Measurements from ENCODE around the gene MYRIP.

DNA sequence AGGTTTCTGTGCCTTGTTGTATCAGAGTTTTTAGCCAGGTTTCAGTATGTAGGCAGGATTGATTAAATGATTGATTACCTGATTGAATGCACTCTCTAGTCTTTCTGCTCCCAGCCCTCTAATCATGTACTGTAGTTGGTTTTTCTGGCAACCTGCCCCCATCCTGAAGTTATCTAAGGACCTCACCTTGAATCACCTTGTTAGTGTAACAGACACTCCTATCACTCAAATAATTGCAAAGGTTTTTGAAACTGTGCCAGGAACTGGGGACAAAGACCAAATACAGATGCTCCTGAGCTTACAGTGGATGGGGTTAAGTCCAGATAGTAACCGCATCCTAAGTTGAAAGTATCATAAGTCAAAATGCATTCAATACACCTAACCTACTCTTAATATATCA, 358.5 kb downstream of the MYRIP start:
- TF ChIP-seq POLR2A (IDR thresholded peaks at IDR 0.05), result no peak
- TF ChIP-seq, protein P1, sequence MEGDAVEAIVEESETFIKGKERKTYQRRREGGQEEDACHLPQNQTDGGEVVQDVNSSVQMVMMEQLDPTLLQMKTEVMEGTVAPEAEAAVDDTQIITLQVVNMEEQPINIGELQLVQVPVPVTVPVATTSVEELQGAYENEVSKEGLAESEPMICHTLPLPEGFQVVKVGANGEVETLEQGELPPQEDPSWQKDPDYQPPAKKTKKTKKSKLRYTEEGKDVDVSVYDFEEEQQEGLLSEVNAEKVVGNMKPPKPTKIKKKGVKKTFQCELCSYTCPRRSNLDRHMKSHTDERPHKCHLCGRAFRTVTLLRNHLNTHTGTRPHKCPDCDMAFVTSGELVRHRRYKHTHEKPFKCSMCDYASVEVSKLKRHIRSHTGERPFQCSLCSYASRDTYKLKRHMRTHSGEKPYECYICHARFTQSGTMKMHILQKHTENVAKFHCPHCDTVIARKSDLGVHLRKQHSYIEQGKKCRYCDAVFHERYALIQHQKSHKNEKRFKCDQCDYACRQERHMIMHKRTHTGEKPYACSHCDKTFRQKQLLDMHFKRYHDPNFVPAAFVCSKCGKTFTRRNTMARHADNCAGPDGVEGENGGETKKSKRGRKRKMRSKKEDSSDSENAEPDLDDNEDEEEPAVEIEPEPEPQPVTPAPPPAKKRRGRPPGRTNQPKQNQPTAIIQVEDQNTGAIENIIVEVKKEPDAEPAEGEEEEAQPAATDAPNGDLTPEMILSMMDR (IDR thresholded peaks at IDR 0.05), result no peak

Measured in uterus (tissue), 2 donors.